Measurements from ENCODE around the gene MMS19.
"Not testable (repeated sequence)": the region's sequence is repeated elsewhere in the genome, so short reads cannot be mapped to it uniquely, and the experiment has no call there.

Gene MMS19

GRCh38 chr10:97423757-97424098 lies 74.5 kb downstream of the MMS19 start:
- DNase-seq (ENCODE audit: low read depth) = not testable (repeated sequence)

- no peak for DNase-seq (ENCODE audit: low read depth)
Observed at GRCh38 chr10:97416565-97416964, 81.7 kb downstream of the MMS19 start.

GRCh38 chr10:97412891-97413304 lies 85.3 kb downstream of the MMS19 start:
- DNase-seq (ENCODE audit: low read depth) = no peak

- no peak for DNase-seq (ENCODE audit: low read depth)
Observed at GRCh38 chr10:97411406-97411805, 86.8 kb downstream of the MMS19 start.

GRCh38 chr10:97408496-97408992 lies 89.7 kb downstream of the MMS19 start:
- DNase-seq (ENCODE audit: low read depth) = no peak

All from GM04503 (cell line).